Measurements from ENCODE around the gene UNC119B. TPM values are rescaled to one million over a fixed set of nuclear protein-coding genes. Genes with fewer than 3 reads are reported as not detected.

Gene UNC119B
- total and polyA plus RNA-seq, 4 donors, result 3.8 to 24.8 (median 11.8) TPM

GRCh38 chr12:120762086-120762485 lies 51.8 kb downstream of the UNC119B start:
- H3K4me3 ChIP-seq (ENCODE audit: low read depth in 1 of 3, low read length in 3 of 3), result no peak overlapping the region
- DNase-seq (ENCODE audit: low spot score), result no peak
- TF ChIP-seq RAD21 (IDR thresholded peaks at IDR 0.05), result no peak
- TF ChIP-seq JUND (IDR thresholded peaks at IDR 0.05), result no peak
- no peak for TF ChIP-seq FOXA2 (IDR thresholded peaks at IDR 0.05)
- TF ChIP-seq RXRA (IDR thresholded peaks at IDR 0.05), result no peak
- no peak for TF ChIP-seq HNF4A (conservative IDR thresholded peaks at IDR 0.05)
- TF ChIP-seq NR2F2 (IDR thresholded peaks at IDR 0.05), result no peak
- TF ChIP-seq GABPA (IDR thresholded peaks at IDR 0.05 in 1 of 2, conservative IDR thresholded peaks at IDR 0.05 in 1 of 2), result no peak
- TF ChIP-seq YY1 (IDR thresholded peaks at IDR 0.05), result no peak
- TF ChIP-seq HNF4G (IDR thresholded peaks at IDR 0.05), result no peak
- TF ChIP-seq EGR1 (IDR thresholded peaks at IDR 0.05; ENCODE audit: low read depth in 2 of 2), result no peak
- no peak overlapping the region for H3K9ac ChIP-seq (ENCODE audit: low read depth in 1 of 2, low read length in 2 of 2)
- H3K4me1 ChIP-seq (ENCODE audit: control insufficient read depth in 4 of 4, insufficient read depth in 4 of 4, low read length in 3 of 4), result no peaks in the 10 kb centered on the region
- no peak overlapping the region for H3K27ac ChIP-seq (ENCODE audit: low read depth in 1 of 2, low read length in 2 of 2)
- H3K27me3 ChIP-seq (ENCODE audit: control insufficient read depth in 4 of 4, insufficient read depth in 4 of 4, low read length in 3 of 4), result no peaks in the 10 kb centered on the region
- 82% methylated on average over 6 of the region's 6 CpGs for WGBS
- H3K36me3 ChIP-seq (ENCODE audit: control insufficient read depth in 4 of 4, insufficient read depth in 3 of 4, low read depth in 1 of 4, low read length in 3 of 4), result peaks cover 14 to 42% (median 24%) of the 10 kb centered on the region in 4 donors
- H3K9me3 ChIP-seq (ENCODE audit: control insufficient read depth in 4 of 4, low read length in 3 of 4), result no peaks in the 10 kb centered on the region

- Histone ChIP-seq H3K9me3 (ENCODE audit: control insufficient read depth in 4 of 4, low read length in 3 of 4) (no peaks in the 10 kb centered on the region), H3K36me3 (ENCODE audit: control insufficient read depth in 4 of 4, insufficient read depth in 3 of 4, low read depth in 1 of 4, low read length in 3 of 4) (peaks cover 18 to 54% (median 33%) of the 10 kb centered on the region in 4 donors), H3K27me3 (ENCODE audit: control insufficient read depth in 4 of 4, insufficient read depth in 4 of 4, low read length in 3 of 4) (no peaks in the 10 kb centered on the region), H3K4me3 (ENCODE audit: low read depth in 1 of 3, low read length in 3 of 3) (no peak overlapping the region), H3K27ac (ENCODE audit: low read depth in 1 of 2, low read length in 2 of 2) (no peak overlapping the region), H3K4me1 (ENCODE audit: control insufficient read depth in 4 of 4, insufficient read depth in 4 of 4, low read length in 3 of 4) (no peaks in the 10 kb centered on the region), H3K9ac (ENCODE audit: low read depth in 1 of 2, low read length in 2 of 2) (no peak overlapping the region)
- WGBS, result 95% methylated on average over 3 of the region's 3 CpGs
- TF ChIP-seq, protein P1, sequence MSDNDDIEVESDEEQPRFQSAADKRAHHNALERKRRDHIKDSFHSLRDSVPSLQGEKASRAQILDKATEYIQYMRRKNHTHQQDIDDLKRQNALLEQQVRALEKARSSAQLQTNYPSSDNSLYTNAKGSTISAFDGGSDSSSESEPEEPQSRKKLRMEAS (IDR thresholded peaks at IDR 0.05), result no peak
- TF ChIP-seq JUND (IDR thresholded peaks at IDR 0.05), result no peak
- TF ChIP-seq NR2F2 (IDR thresholded peaks at IDR 0.05), result no peak
- TF ChIP-seq HNF4A (conservative IDR thresholded peaks at IDR 0.05), result no peak
- TF ChIP-seq ATF3 (IDR thresholded peaks at IDR 0.05), result no peak
- no peak for TF ChIP-seq RXRA (IDR thresholded peaks at IDR 0.05)
- TF ChIP-seq YY1 (IDR thresholded peaks at IDR 0.05), result no peak
- no peak for TF ChIP-seq EGR1 (IDR thresholded peaks at IDR 0.05; ENCODE audit: low read depth in 2 of 2)
- TF ChIP-seq, protein P2, sequence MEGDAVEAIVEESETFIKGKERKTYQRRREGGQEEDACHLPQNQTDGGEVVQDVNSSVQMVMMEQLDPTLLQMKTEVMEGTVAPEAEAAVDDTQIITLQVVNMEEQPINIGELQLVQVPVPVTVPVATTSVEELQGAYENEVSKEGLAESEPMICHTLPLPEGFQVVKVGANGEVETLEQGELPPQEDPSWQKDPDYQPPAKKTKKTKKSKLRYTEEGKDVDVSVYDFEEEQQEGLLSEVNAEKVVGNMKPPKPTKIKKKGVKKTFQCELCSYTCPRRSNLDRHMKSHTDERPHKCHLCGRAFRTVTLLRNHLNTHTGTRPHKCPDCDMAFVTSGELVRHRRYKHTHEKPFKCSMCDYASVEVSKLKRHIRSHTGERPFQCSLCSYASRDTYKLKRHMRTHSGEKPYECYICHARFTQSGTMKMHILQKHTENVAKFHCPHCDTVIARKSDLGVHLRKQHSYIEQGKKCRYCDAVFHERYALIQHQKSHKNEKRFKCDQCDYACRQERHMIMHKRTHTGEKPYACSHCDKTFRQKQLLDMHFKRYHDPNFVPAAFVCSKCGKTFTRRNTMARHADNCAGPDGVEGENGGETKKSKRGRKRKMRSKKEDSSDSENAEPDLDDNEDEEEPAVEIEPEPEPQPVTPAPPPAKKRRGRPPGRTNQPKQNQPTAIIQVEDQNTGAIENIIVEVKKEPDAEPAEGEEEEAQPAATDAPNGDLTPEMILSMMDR (IDR thresholded peaks at IDR 0.05; ENCODE audit: low read depth, low read length, missing input control), result no peak
- no peak for TF ChIP-seq FOXA2 (IDR thresholded peaks at IDR 0.05)
- TF ChIP-seq TAF1 (conservative IDR thresholded peaks at IDR 0.05), result no peak
- TF ChIP-seq, protein P3, sequence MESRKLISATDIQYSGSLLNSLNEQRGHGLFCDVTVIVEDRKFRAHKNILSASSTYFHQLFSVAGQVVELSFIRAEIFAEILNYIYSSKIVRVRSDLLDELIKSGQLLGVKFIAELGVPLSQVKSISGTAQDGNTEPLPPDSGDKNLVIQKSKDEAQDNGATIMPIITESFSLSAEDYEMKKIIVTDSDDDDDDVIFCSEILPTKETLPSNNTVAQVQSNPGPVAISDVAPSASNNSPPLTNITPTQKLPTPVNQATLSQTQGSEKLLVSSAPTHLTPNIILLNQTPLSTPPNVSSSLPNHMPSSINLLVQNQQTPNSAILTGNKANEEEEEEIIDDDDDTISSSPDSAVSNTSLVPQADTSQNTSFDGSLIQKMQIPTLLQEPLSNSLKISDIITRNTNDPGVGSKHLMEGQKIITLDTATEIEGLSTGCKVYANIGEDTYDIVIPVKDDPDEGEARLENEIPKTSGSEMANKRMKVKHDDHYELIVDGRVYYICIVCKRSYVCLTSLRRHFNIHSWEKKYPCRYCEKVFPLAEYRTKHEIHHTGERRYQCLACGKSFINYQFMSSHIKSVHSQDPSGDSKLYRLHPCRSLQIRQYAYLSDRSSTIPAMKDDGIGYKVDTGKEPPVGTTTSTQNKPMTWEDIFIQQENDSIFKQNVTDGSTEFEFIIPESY (IDR thresholded peaks at IDR 0.05), result no peak
- TF ChIP-seq FOXA1 (IDR thresholded peaks at IDR 0.05), result no peak
- no peak for DNase-seq (ENCODE audit: low spot score)
These were observed 53.0 kb downstream of the UNC119B start for GRCh38 chr12:120763250-120763649.

All from liver (tissue), 9 donors.